GM18867 (cell line): ENCODE results near the gene CFAP97.
A peak's percentile ranks its signal among the peaks of the same experiment; 100 is the strongest.
"Not testable (repeated sequence)": the region's sequence is repeated elsewhere in the genome, so short reads cannot be mapped to it uniquely, and the experiment has no call there.

ENCODE experiments used
- ATAC-seq: cut with Tn5 transposase; IDR thresholded peaks from one replicate; pipeline ENCODE4 v1.9.1; 2021; ENCODE audit warnings: mild to moderate bottlenecking, moderate library complexity; ENCODE audit not compliant: unreplicated experiment

Gene CFAP97

GRCh38 chr4:185201977-185202962 is 1.5 kb downstream of the CFAP97 start:
- ATAC-seq = no peak

- not testable (repeated sequence) for ATAC-seq
Measured at GRCh38 chr4:185198189-185198588, 5.6 kb downstream of the CFAP97 start.

- ATAC-seq = no peak
Measured at GRCh38 chr4:185196437-185196836, 7.4 kb downstream of the CFAP97 start.

- ATAC-seq = no peak
Measured at GRCh38 chr4:185194924-185195888, 8.6 kb downstream of the CFAP97 start.

GRCh38 chr4:185192059-185192458 is 11.7 kb downstream of the CFAP97 start:
- peak; percentile 90 for ATAC-seq

- no peak for ATAC-seq
Measured at GRCh38 chr4:185190306-185190856, 13.4 kb downstream of the CFAP97 start.

GRCh38 chr4:185189606-185190305 is 14.0 kb downstream of the CFAP97 start:
- no peak for ATAC-seq

- no peak for ATAC-seq
Measured at GRCh38 chr4:185186769-185187168, 17.0 kb downstream of the CFAP97 start.

GRCh38 chr4:185183622-185184281 is 20.0 kb downstream of the CFAP97 start:
- ATAC-seq = peak; percentile 45

GRCh38 chr4:185182239-185182638 is 21.6 kb downstream of the CFAP97 start:
- no peak for ATAC-seq

GRCh38 chr4:185179488-185179887 is 24.3 kb downstream of the CFAP97 start:
- no peak for ATAC-seq

- ATAC-seq = peak; percentile 92
Measured at GRCh38 chr4:185171373-185172071, 32.3 kb downstream of the CFAP97 start.

GRCh38 chr4:185167234-185167633 is 36.6 kb downstream of the CFAP97 start:
- no peak for ATAC-seq

- ATAC-seq = peak; percentile 95
Measured at GRCh38 chr4:185165605-185166063, 38.2 kb downstream of the CFAP97 start.

GRCh38 chr4:185151296-185151695 is 52.5 kb downstream of the CFAP97 start:
- no peak for ATAC-seq

- no peak for ATAC-seq
Measured at GRCh38 chr4:185149392-185149791, 54.4 kb downstream of the CFAP97 start.

GRCh38 chr4:185145572-185145971 is 58.2 kb downstream of the CFAP97 start:
- ATAC-seq = no peak

GRCh38 chr4:185144601-185145240 is 59.1 kb downstream of the CFAP97 start:
- ATAC-seq = no peak

- ATAC-seq = peak; percentile 29
Measured at GRCh38 chr4:185143601-185143969, 60.2 kb downstream of the CFAP97 start.
